COLO668 (cell line): ENCODE results near the gene FOXP4.
"Not testable (repeated sequence)": the region's sequence is repeated elsewhere in the genome, so short reads cannot be mapped to it uniquely, and the experiment has no call there.

Source experiments
- DNase-seq: peaks from one replicate; lab custom pipeline; 2025; ENCODE audit not compliant: unreplicated experiment; lab: John Stamatoyannopoulos, UW

FOXP4 gene

DNA sequence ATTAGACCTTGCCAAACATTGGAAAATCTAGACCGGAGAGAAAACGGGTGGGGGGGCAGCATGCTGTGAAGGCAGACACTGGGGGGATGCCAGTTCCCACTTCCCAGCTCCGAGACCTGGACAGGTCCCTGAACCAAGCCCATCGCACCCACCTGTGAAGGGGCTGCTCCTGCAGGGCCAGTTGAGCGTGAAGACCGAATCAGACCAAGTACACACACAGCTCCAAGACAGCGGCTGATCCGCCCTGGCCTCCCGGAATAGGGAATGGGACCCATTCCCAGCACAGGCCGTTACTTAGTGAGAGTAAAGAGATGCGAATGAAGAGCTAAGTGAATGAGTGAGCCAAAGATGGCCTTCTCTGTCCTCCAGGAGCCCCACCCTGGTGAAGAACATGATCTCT is 50.6 kb downstream of the FOXP4 start:
- no peak for DNase-seq

DNA sequence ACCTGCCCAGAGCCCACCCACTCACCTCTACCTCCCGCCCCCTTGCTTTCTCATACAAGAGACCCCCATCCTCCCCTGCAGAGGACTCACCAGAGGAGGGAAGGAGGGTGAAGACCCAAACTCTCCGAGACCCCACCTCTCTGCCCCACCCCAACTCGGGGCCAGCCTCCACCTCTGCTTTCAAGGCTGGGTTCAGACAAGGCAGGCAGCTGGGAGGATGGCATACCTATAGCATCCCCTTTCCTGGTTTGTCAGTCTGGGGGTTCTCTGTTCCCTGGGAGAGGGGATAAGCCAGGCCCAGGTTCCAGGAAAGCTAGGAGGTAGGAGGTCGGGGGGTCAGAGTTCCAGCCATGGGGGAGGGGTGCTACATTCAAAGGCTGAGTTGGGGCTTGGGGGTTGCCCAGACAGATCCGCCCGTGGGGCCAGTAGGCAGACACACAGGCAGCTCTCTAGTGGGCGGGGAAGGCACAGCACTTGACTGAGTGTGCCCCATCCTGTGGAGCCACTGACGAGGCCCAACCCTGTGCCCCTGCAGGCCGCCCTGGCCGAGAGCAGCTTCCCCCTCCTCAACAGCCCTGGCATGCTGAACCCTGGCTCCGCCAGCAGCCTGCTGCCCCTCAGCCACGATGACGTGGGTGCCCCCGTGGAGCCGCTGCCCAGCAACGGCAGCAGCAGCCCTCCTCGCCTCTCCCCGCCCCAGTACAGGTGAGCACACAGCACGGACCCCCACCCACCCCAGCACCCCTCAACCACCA is 51.2 kb downstream of the FOXP4 start:
- no peak for DNase-seq

DNA sequence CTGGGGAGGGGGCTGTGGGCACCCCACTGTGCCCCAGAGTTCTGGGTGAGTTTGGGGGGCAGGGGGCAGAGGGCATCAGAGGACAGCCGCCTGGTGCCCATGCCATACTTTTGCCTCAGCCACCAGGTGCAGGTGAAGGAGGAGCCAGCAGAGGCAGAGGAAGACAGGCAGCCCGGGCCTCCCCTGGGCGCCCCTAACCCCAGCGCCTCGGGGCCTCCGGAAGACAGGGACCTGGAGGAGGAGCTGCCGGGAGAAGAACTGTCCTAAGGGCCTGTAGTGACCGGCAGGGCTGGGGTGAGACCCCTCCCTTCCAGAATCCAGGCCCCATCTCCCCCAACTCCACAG is 52.5 kb downstream of the FOXP4 start:
- no peak for DNase-seq

DNA sequence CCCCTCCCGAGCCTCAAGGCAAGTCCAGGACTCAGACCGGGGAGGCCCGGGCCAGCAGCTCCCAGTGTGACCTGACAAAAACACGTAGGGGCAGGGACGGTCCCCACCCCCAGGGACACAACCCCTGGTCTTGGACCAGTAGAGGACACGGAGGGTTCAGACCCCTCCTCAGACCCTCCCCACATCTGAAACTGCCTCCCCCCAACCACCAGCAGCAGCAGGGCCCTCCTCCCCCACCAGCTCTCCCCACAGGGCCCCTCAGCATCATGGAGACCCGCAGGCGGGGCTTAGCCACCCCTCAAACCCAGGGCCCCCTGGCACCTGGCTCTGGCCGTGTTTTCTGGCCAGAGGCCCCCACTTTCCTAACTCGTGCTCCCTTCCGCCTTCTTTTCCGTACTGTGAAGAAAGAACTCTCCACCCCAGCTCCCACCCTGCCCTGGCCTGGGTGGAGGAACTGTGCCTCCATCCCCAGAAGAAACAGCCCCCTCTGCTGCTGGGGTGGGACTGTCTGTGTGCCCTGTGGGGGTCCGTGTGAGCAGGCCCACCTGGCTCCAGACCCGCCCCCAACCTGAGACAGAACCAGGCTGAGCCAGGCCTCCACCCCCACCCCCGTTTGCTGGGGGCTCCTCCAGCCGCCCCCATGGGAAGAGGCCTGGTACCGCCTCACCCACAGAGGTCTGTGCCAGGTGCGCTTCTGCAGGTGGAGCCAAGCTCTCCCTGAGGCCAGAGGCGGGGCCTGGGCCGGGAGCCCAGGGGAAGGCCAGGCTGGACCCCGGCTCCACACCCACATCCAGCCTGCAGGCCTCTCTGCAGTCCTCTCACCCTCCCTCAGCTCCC is 53.1 kb downstream of the FOXP4 start:
- peak; percentile 18 for DNase-seq

DNA sequence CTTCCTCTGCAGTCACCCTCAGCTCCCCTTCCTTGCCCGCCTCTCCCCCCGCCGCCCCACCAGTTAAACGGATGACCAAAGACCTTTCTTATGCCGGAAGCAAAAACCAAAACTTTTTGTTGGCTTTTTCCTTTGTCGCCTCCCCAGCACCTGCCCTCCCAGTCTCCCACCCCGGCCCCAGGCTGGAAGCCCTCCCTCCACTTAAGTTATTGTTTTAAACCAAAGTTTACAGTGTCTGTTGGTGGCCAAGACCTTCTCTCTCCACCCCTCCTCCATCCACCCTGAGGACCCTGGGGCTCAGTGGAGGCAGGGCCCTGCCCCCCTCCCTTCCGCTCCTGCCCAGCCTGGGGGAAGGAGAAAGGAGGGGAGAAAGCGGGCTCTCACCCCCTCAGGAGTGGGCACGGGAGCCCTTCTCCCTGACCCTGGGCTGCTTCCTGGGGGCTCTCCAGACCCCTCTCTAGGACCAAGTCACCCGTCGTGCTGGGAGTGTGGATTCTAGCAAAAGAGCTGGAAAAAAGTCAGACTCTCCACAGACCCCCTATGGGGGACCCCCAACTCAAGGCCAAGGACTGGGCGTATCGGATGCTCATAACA is 53.8 kb downstream of the FOXP4 start:
- no peak for DNase-seq

DNA sequence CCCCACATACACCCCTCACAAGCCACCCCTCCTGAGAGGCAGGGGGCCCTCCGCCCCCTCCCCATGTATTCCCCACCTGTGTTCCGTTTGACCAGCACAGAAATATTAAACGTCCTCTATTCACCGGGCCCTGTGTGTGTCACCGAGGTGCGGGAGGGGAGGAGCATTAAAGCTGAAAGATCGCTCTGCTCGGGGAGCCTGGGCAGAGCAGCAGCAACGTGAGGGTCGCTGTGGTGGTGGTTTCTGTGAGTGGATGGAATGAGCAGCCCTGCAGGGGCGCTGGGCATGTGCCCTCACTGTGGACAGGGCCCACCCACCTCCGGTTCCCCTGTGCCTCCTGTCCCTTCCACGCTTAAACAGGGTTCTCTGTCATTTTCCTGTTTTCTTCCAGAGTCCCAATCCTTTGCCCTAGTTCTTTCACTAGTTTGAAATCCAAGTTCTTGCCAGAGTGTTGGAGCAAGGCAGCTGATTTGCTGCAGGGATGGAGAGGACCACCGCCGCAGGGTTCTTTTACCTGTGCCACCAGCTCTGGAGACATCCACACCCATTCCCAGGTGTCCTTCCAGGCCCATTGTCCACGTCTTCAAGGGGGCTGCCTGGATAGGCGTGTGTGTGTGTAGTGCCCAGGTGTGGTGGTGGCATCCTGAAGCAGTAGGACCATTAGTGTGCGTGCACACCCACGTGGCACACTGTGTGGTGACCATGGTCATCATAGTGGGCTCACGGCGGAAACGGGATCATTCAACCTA is 54.5 kb downstream of the FOXP4 start:
- DNase-seq = no peak

DNA sequence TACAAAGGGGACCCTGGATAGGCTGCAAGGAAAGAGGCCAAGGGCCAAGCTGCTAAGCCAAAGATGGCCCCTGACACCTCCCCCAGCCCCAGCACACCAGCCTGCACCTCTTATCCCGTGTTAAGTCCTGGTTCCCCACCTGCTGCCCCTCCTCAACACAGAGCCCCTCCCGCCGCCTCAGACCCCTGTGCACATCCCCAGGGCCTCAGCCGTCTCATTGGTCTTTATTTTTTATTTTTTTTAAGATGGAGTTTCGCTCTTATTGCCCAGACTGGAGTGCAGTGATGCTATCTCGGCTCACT is 55.0 kb downstream of the FOXP4 start:
- no peak for DNase-seq

DNA sequence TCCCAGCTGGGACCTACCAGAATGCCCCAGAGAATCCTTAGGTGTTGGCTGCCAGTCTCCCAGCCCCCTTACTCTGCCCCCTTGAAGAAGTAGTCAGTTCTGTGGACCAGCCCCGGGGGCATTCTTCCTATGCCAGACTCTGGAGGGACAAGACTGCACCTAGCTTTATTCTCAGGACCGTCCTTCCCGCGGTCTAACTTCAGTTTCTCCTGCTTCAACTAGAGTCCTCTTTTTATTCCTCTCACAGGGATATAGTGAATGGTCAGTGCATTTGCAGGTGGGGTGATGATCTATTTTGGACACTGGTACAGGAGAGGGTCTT is 56.2 kb downstream of the FOXP4 start:
- DNase-seq = no peak

DNA sequence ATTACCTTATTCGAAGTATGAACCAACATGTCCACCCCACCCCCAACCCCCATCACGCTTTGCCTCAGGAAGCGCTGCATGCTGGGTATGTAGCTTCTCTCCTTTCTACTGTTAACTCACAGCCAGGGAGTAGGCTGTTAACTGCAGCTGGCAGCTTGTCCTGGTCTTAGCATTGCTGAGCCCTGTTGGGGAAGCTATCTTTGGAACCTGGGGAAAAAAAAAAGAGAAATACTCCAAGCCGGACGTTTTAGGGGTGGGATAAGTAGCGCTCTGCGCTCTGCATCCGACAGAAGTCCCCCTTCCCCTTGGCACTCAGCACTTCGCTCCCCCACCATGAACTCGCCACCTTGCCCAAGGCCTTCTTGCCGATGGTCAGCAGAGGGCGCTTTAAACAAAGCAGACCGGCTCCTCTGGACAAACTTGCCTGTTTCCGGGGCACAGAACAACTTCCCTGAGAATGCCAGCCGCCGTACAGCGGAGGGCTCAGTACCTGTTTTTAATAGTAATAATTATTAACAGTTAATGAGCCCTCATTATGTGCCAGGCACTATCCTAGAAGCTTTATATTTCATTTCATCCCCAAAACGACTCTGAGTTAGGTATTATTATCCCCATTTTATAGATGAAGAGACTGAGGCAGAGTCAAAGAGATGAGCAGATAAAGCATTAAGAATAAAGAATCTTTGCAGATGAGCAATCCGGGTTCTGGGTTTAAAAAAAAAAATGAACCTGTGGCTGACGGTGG is 56.9 kb downstream of the FOXP4 start:
- peak; percentile 59 for DNase-seq

DNA sequence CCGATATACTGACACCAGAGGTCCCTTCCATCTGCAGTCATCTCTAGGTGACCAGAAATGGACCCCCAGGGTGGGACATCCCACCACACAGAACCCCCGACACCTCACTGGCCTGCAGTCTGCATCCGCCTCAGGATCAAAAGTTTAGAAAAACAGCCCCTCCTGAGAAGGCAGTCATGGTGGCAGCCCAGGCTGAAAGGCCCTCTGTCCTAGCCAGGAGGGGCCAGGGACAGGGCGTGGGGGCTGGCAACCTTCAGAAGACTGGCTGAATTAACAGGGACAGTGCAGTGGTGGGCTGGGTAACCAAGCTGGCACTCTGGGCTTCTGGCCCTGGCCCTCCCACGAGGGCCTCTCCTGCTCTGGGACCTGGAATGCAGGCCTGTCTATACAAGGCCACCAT is 57.8 kb downstream of the FOXP4 start:
- no peak for DNase-seq

DNA sequence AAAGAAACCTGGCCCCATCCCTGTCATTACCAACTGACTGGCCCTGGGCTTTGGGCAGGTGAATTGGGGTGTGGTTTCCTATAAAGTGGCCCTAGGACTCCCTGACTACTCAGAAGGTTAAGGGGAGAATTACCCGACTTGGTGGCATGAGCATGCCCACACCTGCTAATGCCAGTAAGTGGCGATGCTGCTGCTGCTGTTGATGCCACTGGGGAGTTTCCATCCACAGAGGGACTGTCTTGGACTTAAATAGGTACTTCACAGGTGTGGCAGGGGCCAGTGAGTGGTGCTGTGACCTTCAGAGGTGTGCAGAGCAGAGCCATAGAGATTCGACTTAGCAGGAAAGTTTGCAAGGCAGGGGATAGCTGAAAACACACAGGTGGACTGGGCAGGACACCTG is 59.5 kb downstream of the FOXP4 start:
- no peak for DNase-seq

DNA sequence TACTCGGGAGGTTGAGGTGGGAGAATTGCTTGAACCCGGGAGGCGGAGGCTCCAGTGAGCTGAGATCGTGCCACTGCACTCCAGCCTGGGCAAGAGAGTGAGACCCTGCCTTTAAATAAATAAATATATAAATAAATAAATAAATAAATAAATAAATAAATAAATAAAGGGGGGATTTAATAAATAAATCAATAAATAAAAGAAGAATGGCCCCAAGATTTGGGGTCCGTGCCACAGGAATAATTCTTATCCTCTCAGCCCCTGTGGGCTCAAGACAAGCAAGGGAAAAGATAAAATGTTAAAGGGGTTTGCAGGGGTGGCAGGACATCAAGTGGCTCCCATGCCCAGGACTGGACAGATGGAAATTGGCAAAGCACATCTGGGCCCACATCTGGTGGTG is 60.9 kb downstream of the FOXP4 start:
- no peak for DNase-seq

DNA sequence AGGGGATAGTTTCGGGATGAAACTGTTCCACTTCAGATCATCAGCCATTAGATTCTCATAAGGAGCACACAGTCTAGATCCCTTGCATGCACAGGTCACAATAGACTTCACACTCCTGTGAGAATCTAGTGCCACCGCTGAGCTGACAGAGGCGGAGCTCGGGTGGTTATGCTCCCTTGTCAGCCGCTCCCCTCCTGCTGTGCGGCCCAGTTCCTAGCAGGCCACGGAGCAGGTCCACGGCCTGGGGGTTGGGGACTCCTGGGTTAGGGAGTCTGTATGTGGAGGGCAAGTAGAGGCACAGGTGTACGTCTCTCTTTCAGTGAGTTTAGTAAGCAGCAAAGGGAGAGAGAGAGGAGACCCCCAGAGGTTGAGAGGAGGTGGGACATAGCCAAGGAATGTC is 61.6 kb downstream of the FOXP4 start:
- no peak for DNase-seq

DNA sequence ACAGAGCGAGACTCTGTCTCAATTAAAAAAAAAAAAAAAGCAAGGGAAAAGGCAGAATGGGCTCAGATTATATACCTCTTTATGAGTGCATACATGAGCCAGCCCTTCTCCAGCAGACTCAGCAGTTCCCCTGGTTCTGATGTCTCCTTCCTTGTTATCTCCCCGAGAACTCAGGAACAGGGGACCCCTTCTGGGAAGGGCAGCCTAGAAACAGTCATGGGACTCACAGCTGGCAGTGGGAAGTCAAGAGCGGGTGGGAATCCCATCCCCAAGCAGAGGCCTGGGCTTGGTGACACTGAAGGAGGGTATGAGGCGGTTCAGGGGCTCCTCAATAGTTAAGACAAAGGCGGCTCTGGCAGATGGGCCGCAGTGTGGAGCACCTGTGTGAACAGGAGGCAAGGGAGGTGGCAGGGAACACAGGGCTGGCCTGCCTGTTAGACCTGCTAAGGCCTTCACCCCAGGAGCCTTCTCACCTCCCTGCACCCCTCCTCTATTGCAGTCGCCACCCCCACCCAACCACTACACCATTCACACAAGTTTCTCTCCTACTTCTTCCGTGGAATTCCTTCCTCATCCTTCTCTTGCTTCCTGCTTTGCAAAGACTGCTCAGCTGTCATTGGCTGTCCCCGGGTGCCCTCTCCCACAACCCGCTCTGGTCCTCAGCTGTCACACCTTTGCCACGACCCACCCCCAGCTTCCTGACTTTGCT is 62.4 kb downstream of the FOXP4 start:
- DNase-seq = no peak

DNA sequence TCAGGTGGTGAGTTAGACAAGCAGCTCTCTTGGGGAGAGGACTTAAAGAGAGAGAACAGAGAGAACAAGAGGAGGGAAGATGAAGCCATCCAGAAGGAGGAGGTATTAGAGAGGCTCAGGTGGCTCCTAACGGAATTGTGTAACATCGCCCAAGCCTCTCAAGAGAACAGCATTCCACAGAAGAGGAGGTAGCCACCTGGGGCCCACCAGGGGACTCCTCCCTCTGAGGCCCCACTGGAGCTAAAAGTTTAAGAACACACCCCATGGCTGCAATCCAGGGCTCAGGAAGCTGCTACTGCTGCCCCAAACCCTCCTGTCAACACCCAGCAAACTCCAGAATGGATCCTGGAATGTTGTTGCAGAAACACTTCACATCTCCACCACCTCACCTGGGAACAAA is 68.5 kb downstream of the FOXP4 start:
- no peak for DNase-seq

DNA sequence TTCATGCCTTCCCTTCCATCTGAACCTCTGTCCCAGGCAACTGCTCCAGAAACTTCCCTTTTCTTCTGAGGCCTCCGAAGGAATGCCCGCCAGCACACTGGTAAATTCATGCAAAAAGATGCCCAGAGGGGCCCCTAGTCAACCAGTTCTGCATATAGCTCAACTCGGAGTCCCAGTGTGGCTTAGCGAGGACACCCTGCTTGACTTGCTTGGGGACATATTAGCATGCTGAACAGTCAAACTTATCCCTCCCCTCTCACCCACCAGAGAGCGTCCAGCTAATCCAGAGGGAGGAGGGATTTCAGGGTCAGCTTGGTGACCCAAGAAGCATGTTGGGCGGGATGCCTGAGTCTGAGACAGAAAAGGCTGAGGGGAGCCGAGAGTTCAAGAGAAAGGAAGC is 69.1 kb downstream of the FOXP4 start:
- DNase-seq = no peak

DNA sequence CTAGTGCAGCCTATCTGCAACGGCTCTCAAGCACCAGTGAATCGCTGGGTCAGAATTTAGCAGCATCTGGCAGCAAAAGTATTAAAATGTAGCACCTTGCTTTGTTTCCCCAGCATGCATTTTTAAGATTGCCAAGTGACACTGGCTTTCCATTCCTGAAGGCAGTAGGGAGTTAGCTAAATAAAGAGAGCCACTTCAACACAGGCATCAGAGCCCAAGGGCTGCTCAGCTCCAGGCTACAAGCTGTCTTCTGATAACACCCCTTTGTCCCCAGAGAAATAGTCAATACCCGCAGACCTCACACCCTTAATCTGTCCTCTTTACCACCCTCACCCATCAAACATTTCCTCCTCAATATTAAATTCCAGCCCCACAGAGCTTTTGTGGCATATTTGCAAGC is 72.4 kb downstream of the FOXP4 start:
- DNase-seq = no peak

DNA sequence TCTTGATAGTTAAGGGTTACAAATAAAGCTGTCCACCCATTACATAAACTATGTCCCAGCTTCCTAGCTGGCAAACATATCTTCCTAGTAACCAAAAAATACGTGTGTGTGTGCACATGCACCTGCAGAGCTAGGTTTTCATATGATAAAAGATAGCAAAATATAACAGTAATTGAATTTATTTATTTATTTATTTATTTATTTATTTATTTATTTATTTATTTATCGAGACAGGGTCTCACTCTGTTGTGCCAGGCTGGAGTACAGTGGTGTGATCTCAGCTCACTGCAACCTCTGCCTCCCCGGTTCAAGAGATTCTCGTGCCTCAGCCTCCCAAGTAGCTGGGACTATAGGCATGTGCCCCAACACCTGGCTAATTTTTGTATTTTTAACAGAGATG is 73.0 kb downstream of the FOXP4 start:
- DNase-seq = not testable (repeated sequence)

DNA sequence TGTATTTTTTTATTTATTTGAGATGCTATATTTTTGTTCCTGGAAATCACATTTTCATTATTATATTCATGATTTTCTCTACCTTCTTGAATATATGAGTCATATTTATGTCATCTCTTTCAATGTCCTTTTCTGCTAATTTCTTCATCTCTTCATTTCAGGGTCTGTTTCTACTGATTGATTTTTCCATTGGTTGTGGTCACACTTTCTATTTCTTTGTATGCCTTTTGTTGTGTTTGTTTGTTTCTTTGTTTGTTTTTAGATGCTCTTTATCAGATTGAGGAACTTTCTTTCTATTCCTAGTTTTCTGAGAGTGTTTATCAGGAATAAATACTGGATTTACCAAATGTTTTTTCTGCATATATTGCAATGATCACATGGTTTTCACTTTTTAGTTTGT is 75.2 kb downstream of the FOXP4 start:
- no peak for DNase-seq

DNA sequence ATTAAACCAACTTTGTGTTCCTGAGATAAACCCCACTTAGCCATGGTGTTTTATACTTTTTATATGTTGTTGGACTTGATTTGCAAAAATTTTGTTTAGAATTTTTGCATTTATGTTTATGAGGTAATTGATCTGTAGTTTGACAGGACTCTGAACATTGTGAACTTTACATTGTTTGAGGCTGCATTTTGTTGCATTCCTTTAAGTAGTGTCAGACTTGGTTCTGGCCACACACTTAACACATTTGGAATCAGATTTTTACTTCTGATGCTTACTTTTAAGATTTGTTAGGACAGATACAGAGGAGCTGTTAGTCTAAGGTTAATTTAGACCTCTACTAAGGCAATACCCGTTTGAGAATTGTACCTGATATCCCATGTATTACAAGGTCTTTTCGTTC is 75.6 kb downstream of the FOXP4 start:
- DNase-seq = no peak
